ENCODE measurements around the gene ABCC1. TPM values are rescaled to one million over a fixed set of nuclear protein-coding genes. Genes with fewer than 3 reads are reported as not detected.
"Not testable (repeated sequence)": the region's sequence is repeated elsewhere in the genome, so short reads cannot be mapped to it uniquely, and the experiment has no call there.

Gene ABCC1
- total RNA-seq, 4 donors from 2014 or later = 12.1 to 39.2 (median 18.6) TPM

DNA sequence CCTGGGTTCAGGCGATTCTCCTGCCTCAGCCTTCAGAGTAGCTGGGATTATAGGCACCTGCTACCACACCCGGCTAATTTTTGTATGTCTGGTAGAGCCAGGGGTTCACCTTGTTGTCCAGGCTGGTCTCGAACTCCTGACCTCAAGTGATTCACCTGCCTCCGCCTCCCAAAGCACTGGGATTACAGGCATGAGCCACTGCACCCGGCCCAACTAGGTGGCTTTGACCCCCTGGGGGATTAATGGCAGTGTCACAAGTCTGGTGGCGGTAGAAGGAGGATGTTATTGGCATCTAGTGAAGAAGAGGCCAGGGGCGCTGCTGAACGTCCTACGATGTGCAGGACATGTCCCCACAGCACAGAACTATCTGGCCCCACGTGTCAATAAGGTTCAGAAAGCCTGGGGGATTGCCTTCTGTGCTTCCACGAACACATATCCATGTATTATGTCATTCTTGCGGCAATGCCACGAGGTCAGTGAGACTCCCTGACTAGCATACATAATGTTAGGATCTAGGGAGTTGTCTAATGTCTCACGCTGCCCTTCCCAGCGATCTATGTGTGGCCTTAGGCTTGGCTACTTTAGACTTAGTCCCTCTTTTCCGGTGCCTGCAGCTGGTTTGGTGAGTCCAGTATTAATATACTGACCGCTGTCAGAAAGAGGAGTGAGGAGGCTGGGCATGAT, 198.0 kb downstream of the ABCC1 start:
- no peak for TF ChIP-seq POLR2A (IDR thresholded peaks at IDR 0.05)
- TF ChIP-seq, protein P1, sequence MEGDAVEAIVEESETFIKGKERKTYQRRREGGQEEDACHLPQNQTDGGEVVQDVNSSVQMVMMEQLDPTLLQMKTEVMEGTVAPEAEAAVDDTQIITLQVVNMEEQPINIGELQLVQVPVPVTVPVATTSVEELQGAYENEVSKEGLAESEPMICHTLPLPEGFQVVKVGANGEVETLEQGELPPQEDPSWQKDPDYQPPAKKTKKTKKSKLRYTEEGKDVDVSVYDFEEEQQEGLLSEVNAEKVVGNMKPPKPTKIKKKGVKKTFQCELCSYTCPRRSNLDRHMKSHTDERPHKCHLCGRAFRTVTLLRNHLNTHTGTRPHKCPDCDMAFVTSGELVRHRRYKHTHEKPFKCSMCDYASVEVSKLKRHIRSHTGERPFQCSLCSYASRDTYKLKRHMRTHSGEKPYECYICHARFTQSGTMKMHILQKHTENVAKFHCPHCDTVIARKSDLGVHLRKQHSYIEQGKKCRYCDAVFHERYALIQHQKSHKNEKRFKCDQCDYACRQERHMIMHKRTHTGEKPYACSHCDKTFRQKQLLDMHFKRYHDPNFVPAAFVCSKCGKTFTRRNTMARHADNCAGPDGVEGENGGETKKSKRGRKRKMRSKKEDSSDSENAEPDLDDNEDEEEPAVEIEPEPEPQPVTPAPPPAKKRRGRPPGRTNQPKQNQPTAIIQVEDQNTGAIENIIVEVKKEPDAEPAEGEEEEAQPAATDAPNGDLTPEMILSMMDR (IDR thresholded peaks at IDR 0.05) = no peak
- no peak overlapping the region for H3K27ac ChIP-seq
- H3K27me3 ChIP-seq = no peaks in the 10 kb centered on the region
- intact Hi-C loops (cut with DNase I; ENCODE audit: low total_unique reads) = no loop called here
- H3K9me3 ChIP-seq = no peaks in the 10 kb centered on the region
- H3K36me3 ChIP-seq = no peaks in the 10 kb centered on the region
- H3K4me3 ChIP-seq = no peak overlapping the region
- H3K4me1 ChIP-seq = peaks cover 0 to 3% of the 10 kb centered on the region in 2 donors
- no peak for DNase-seq

DNA sequence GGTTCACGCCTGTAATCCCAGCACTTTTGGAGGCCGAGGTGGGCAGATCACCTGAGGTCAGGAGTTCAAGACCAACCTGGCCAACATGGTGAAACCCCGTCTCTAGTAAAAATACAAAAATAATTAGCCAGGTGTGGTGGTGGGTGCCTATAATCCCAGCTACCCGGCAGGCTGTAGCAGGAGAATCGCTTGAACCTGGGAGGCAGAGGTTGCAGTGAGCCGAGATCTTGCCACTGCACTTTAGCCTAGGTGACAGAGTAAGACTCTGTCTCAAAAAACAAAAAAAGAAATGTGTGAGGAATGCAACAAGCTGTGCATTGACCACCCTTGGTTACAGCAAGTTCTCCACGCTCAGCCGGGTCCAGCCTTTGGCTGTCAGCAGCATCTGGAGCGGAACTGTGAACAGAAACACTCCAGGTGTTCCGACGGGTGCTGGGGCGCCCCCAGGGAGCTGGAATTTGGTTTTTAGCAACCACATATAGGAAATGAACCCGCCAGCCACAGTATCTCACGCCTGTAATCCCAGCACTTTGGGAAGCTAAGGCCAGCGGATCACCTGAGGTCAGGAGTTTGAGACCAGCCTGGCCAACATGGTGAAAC, 198.7 kb downstream of the ABCC1 start:
- H3K4me1 ChIP-seq; H3K4me3 ChIP-seq; H3K9me3 ChIP-seq; H3K36me3 ChIP-seq; intact Hi-C loops (cut with DNase I; ENCODE audit: low total_unique reads); H3K27me3 ChIP-seq; H3K27ac ChIP-seq; DNase-seq: not testable (repeated sequence)

DNA sequence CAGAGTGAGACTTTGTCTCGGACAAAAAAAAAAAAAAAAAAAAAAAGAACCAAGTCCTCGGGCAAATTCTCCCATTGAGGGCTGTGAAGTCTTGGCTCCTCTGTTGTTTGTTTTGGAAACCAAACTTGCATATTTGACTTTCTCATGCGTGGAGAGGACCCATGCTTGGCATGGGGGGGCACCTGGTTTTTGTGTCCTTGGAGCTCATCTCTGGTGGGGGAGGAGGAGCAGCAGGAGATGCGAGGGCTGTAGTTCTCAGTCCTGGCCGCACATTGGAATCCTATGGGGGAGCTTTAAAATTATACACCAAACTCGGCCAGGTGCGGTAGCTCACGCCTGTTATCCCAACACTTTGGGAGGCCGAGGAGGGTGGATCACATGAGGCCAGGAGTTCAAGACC, 199.3 kb downstream of the ABCC1 start:
- Histone ChIP-seq H3K9me3 (no peaks in the 10 kb centered on the region), H3K27ac (no peak overlapping the region), H3K4me1 (peaks cover 0 to 3% of the 10 kb centered on the region in 2 donors), H3K4me3 (no peak overlapping the region), H3K27me3 (no peaks in the 10 kb centered on the region), H3K36me3 (no peaks in the 10 kb centered on the region)
- TF ChIP-seq, protein P1 (IDR thresholded peaks at IDR 0.05) = no peak
- no peak for TF ChIP-seq POLR2A (IDR thresholded peaks at IDR 0.05)
- intact Hi-C loops (cut with DNase I; ENCODE audit: low total_unique reads) = no loop called here
- DNase-seq = no peak

DNA sequence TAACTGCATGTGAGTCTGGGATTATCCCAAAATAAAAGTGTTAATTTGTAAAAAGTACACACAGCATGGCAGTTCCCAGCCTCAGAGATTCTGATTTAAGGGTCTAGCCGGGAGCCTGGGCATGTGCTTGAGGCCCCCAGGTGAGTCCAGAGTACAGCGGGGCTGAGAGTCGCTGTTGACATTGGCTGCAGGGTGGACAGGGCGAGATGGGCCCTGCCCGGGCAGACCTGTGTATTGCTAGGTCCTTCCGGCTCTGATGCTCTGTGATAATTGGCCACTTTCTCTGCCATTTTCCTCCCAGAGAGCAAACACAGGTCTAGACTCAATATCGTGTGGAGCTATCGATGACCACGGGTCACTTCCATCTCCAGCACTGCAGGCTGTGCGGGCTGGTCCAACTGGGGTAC, 200.3 kb downstream of the ABCC1 start:
- Histone ChIP-seq H3K4me3 (no peak overlapping the region), H3K4me1 (peaks cover 0 to 3% of the 10 kb centered on the region in 2 donors), H3K27me3 (no peaks in the 10 kb centered on the region), H3K9me3 (no peaks in the 10 kb centered on the region), H3K36me3 (no peaks in the 10 kb centered on the region), H3K27ac (peak overlapping the region in 1 of 2 donors; percentile 29)
- no peak for DNase-seq
- TF ChIP-seq, protein P1 (IDR thresholded peaks at IDR 0.05) = no peak
- TF ChIP-seq POLR2A (IDR thresholded peaks at IDR 0.05) = no peak
- intact Hi-C loops (cut with DNase I; ENCODE audit: low total_unique reads) = no loop called here

DNA sequence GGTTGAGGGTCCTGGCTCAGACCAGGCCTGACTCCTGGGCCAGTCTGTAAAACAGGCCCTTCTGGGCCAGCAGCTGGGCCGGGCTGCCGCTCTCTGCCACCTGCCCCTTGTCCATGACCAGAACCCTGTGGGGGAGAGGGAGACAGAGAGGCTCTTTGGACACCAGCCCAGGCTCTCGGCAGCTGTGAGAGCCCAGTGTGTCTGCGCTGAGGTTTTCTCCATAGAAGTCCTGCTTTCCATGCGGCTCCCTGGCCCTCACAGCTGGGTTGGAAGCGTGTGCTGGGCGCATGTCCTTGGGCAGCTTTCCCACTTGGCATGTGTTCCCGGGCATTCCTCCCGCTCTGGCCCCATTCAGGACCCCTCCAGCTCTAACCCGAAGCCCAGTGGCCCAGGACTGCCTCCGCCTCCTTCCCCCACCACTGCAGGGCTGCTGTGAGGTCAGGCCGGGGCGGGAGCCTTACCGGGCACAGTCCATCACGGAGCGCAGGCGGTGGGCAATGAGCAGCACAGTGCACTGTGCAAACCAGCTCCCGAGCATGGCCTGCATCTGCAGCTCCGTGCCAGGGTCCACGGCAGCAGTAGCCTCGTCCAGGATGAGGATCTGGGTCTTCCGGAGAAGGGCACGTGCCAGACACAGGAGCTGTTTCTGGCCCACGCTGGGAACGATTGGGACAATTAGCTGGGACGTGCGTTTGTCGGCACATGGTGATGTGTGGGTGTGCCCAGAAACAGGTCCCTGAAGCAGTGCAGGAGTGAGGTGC, 200.9 kb downstream of the ABCC1 start:
- TF ChIP-seq, protein P1 (IDR thresholded peaks at IDR 0.05) = no peak
- no peak for TF ChIP-seq POLR2A (IDR thresholded peaks at IDR 0.05)
- H3K36me3 ChIP-seq = no peaks in the 10 kb centered on the region
- DNase-seq = peak; percentile 56 to 75
- H3K27me3 ChIP-seq = no peaks in the 10 kb centered on the region
- H3K4me3 ChIP-seq = no peak overlapping the region
- H3K27ac ChIP-seq = peak overlapping the region in 1 of 2 donors; percentile 29
- intact Hi-C loops (cut with DNase I; ENCODE audit: low total_unique reads) = no loop called here
- peaks cover 0 to 3% of the 10 kb centered on the region in 2 donors for H3K4me1 ChIP-seq
- no peaks in the 10 kb centered on the region for H3K9me3 ChIP-seq
